ENCODE results near the gene CPLX1.

CPLX1 gene

DNA sequence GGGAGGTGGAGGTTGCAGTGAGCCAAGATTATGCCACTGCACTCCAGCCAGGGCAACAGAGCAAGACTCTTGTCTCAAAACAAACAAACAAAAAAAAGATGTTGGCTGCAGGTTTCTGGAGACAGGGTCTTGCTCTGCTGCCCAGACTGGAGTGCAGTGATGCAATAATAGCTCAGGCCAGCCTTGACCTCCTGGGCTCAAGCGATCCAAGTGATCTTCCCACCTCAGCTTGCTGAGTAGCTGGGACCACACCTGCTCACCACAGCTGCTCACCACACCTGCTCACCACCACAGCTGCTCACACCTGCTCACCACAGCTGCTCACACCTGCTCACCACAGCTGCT, 29.9 kb upstream of the CPLX1 start:
- no peak for DNase-seq (ENCODE audit: low read depth)

DNA sequence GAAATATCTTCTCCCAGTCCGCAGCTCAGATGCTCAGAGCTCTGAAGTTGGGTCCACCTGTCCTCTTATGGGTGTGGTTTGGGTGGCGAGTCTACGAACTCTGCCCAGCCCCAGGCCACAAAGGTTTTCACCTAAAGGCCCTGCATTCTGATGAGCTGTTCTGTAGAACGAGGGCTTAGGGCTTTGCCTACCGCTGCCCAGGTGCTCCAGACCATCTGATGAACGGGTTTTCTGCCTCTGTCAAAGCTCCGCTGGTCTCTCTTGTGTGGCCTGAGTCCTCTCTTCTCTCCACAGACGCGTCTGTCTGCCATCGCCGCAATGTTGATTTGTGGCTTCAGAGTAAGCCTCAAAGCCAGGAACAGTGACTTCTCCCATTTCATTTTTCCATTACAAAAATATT, 28.4 kb upstream of the CPLX1 start:
- DNase-seq (ENCODE audit: low read depth), result no peak

- no peak for DNase-seq (ENCODE audit: low read depth)
Observed at GRCh38 chr4:853416-853781, 27.5 kb upstream of the CPLX1 start.

DNA sequence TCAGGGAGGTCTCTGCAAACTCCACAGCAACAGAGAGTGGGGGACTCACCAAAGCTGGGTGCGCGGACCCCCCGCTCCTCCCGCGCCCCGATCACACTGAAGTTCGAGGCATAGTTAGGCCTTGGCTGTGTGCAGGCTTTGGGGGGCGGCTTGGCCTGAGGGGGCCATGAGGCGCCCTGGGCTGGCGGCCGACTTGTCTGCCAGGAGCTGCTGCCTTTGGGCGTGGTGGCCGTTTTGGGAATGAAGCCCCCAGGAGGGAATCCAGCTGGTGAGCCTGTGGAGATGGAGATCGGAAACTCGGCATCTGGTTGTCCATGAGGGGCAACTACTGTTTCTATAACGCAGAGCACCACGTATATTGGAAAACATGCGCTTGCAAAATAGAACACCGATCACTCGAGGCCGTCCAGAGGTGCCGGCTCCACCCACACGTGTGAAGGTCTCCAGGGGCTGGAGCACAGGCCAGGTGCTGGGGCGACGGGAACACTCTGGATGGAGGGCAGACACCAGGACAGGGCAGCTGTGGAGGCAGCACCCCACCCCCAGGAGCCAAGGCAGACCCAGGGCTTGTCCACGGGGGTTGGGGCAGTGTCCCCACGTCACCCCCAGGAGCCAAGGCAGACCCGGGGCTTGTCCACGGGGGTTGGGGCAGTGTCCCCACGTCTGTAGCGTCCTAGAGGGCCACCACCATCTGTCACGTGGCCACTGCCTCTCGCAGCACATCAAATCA, 25.9 kb upstream of the CPLX1 start:
- no peak for DNase-seq (ENCODE audit: low read depth)

DNA sequence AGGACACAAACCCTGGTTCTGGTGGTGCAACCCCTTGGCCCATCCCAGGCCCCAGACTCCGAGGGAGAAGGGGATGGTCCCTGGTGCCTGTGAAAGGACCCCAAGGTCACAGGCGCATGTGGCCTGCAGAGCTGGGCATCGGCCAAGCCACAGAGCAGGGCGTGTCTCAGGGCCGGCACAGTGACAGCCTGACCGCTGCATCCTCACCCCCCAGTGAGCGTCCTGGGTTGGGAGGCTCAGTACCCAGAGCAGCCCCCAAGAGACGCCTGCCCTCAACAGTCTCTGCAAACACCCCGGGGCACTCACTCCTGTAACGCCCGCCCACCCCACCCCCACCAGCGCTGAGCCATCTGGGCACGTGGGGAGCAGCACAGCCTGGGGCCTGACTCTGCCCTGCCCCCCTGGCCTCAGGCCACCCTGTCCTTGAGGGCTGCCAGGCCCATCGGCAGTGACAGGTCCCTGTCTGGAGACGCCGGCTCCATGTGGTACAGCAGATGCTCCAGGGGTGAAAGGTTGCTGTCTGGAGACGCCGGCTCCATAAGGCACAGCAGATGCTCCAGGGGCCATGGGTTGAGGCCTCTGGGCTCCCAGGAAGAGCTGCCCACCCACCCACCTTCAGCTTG, 24.5 kb upstream of the CPLX1 start:
- DNase-seq (ENCODE audit: low read depth), result no peak

DNA sequence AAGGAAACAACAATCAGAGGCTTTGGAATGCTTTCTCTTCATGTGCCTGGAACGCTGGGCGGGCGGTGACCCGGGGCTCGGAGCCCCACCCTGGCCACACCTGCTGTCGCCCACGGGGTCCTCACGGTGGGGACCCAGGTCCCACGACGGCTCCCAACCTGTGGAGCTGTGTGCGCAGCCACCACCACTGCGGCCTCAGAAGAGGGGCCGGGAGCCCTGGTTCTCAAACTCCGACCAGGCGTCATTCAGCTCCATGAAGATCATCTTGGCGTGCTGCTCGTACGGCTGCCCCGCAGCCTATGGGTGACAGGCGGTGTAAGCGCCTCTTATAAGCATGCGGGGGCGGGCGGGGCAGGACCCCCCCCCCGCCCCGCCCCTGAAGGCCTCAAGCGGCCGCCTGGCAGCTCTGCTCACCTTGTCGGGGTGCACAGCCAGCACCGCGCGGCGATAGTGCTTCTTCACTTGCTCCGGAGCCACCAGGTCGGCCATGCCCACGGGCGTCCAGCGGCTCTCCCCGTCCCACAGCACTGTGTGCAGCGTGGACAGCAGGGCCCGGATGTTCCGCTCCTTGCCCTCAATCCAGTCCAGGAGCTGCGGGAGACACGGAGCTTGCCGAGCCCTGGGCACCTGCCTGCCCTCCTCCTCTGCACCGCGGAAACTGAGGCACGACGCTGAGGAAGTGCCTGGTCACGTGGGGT, 23.7 kb upstream of the CPLX1 start:
- DNase-seq (ENCODE audit: low read depth), result no peak

GRCh38 chr4:848803-849477, 23.0 kb upstream of the CPLX1 start:
- no peak for DNase-seq (ENCODE audit: low read depth)

GRCh38 chr4:848307-848691, 22.4 kb upstream of the CPLX1 start:
- DNase-seq (ENCODE audit: low read depth), result no peak

GRCh38 chr4:845836-846251, 19.9 kb upstream of the CPLX1 start:
- DNase-seq (ENCODE audit: low read depth), result no peak

DNA sequence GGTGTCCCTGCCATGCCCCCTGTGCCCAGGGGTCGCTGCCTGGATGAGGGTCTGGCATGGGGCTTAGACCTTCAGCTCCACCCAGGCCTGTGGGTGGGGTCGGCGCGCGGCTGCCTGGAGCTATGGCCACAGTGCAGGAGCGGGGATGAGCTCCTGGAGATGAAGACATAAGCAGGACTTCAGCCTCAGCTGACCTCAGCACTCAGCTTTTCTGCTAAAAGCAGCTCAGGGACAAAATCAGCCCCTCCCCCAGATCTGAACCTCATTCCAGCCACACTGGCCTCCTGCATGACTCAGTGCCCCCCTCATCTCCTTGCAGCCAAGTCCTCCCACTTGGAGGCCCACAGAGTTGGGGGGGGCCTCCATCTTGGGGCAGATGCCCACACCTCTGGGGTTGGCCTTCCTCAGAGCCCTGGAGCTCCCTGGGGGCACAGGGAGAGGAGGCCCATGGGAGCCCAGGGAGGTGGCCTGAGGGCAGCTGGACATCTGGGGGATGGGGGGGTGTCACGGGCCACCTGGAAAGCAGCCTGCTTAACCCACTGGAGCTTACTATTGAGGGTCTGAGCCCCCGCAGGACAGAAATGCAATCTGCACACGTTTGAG, 19.4 kb upstream of the CPLX1 start:
- DNase-seq (ENCODE audit: low read depth), result no peak

- DNase-seq (ENCODE audit: low read depth), result no peak
Observed at GRCh38 chr4:844752-845232, 18.9 kb upstream of the CPLX1 start.

DNA sequence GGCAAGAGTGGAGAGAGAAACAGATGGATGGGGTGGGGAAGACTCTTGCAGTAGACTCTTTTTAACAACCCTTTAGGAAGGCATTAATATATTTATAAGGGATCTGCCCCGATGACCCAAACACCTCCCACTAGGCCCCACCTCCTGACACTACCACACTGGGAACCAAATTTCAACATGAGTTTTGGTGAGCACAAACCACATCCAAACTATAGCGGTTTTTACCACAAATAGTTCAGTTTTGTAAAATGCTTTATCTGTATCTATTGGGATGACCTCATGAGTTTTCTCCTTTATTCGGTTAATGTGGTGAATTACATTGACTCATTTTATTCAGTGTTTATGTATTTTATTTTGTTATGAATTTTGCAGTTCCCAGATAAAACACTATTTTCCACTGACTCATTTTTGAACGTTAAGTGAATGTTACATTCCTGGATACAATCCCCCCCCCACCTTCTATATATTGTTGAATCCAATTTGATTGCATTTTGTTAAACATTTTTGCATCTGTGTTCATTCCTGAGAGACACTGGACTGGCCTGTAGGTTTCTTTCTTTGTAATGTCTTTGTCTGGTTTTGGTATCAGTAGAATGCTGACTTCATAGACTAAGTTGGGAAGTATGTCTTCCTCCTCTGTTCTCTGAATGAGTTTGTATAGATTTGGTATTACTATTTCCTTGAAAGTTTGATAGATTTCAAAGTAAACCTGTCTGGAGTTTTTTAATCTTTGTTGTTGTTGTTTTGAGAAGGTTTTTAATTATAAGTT, 13.9 kb upstream of the CPLX1 start:
- no peak for DNase-seq (ENCODE audit: low read depth)

- DNase-seq (ENCODE audit: low read depth), result no peak
Observed at GRCh38 chr4:837772-838171, 11.8 kb upstream of the CPLX1 start.

DNA sequence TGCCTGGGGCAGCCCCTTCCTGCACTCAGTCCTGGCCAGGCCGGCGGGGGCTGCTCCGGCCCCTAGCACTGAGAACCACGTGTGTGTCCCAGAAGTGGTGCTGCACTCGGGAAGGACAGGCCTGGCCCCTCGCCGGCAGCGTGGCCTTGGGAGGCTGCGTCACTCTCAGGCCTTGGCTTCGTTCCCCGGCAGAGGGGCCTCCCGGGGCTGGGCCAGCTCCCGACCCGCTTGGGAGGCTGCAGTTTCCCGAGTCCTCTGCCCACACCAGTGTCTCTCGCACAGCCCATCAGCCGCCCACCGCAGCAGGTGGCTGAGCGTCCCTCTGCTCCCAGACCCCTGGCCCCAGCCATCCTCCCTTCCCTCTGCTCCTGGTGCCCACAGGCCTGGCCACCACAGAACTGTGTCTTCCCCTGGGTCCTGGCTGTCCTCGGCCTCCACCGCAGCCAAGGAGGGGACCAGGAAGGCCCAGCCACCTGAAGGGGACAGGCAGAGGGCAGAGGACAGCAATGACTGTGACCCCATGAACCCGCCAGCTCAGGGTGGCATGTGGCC, 10.9 kb upstream of the CPLX1 start:
- DNase-seq (ENCODE audit: low read depth), result no peak

DNA sequence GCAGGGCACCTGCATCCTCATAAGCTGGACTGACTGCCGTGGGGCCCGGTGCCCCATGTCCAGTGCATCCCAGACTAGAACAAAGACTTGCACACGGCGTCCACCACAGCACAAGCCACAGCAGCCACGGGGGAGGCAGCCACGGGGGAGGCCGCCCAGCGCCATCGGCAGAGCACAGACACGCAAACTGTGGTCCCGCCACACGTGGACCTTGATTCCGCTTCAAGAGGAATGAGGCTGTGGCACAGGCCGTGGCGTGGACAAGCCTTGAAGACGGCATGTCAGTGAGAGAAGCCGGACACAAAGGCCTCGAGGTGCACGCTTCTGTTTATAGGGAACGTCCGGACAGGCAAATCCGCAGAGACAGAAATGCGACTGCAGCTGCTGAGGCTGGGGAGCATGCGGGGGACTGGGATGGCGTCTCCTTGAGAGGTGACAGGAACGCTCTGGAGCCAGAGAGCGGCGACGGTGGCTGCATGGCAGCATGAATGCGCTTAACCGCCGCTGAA, 10.1 kb upstream of the CPLX1 start:
- no peak for DNase-seq (ENCODE audit: low read depth)

- no peak for DNase-seq (ENCODE audit: low read depth)
Observed at GRCh38 chr4:835148-836002, 9.4 kb upstream of the CPLX1 start.

- no peak for DNase-seq (ENCODE audit: low read depth)
Observed at GRCh38 chr4:834368-835147, 8.6 kb upstream of the CPLX1 start.

- no peak for DNase-seq (ENCODE audit: low read depth)
Observed at GRCh38 chr4:833731-834367, 7.9 kb upstream of the CPLX1 start.

GRCh38 chr4:833156-833555, 7.2 kb upstream of the CPLX1 start:
- DNase-seq (ENCODE audit: low read depth), result no peak

All from activated gamma-delta T cell treated with anti-CD3 and anti-CD28 coated beads, Interleukin-2, amount 50 U/mL, for 16 hours (primary cell).